LHCN-M2 (cell line): ENCODE measurements around the gene PHF12. TPM values are rescaled to one million over a fixed set of nuclear protein-coding genes. Genes with fewer than 3 reads are reported as not detected.

Experiments used
- DNase-seq: peaks from one replicate; pipeline ENCODE4 v3.0.0-alpha.2; 2012; ENCODE audit warnings: low read depth
- total RNA-seq: library from RNA; depleted of rRNA; stranded (reverse); fragments of >200 nt; gene quantifications from 2 replicates; pipeline ENCODE4 v1.2.3, GENCODE V29; 2014; rRNA removed

The PHF12 gene
- total RNA-seq, 1 experiment from 2014 or later, result 28.2 TPM

GRCh38 chr17:28861393-28862203 is 89.7 kb downstream of the PHF12 start:
- no peak for DNase-seq

- no peak for DNase-seq
These were observed 90.9 kb downstream of the PHF12 start for GRCh38 chr17:28860363-28860808.

GRCh38 chr17:28858801-28859355 is 92.4 kb downstream of the PHF12 start:
- no peak for DNase-seq

- DNase-seq, result no peak
These were observed 93.2 kb downstream of the PHF12 start for GRCh38 chr17:28857905-28858800.

- no peak for DNase-seq
These were observed 95.2 kb downstream of the PHF12 start for GRCh38 chr17:28856028-28856574.

GRCh38 chr17:28855336-28855679 is 96.0 kb downstream of the PHF12 start:
- no peak for DNase-seq

Other genes with a start within 250 kb of the PHF12 start
- gene PROCA1, start 239.6 kb downstream of the PHF12 start, total RNA-seq, result 1.2 and 2.4 TPM in 2 replicates
- gene RAB34, start 233.7 kb downstream of the PHF12 start, total RNA-seq, result 396 and 449 TPM in 2 replicates
- 312 and 418 TPM in 2 replicates for gene RPL23A, start 231.5 kb downstream of the PHF12 start, total RNA-seq
- 9.2 and 9.9 TPM in 2 replicates for gene TLCD1, start 225.3 kb downstream of the PHF12 start, total RNA-seq
- 2.2 and 3.4 TPM in 2 replicates for gene NEK8, start 222.7 kb downstream of the PHF12 start, total RNA-seq
- gene TRAF4, start 207.5 kb downstream of the PHF12 start, total RNA-seq, result 37.4 and 57.5 TPM in 2 replicates
- gene FAM222B, start 108.7 kb downstream of the PHF12 start, total RNA-seq, result 16.2 and 18.0 TPM in 2 replicates
- 41.3 and 49.2 TPM in 2 replicates for gene ERAL1, start 96.5 kb downstream of the PHF12 start, total RNA-seq
- gene FLOT2, start 53.8 kb downstream of the PHF12 start, total RNA-seq, result 23.7 and 31.6 TPM in 2 replicates
- 4.6 and 5.2 TPM in 2 replicates for gene DHRS13, start 48.4 kb downstream of the PHF12 start, total RNA-seq
- gene SEZ6, start 54.5 kb upstream of the PHF12 start, total RNA-seq, result not detected in 2 replicates
- 0.38 and 1.7 TPM in 2 replicates for gene PIPOX, start 91.6 kb upstream of the PHF12 start, total RNA-seq
- gene MYO18A, start 228.9 kb upstream of the PHF12 start, total RNA-seq, result 39.6 and 41.7 TPM in 2 replicates